Measurements from ENCODE around the gene PIEZO2.

- TF ChIP-seq CTCF (IDR thresholded peaks at IDR 0.05; ENCODE audit: poor library complexity, severe bottlenecking), result no peak
- TF ChIP-seq RAD21 (conservative IDR thresholded peaks at IDR 0.05), result no peak
- no peak for TF ChIP-seq EZH2 (IDR thresholded peaks at IDR 0.05; ENCODE audit: borderline replicate concordance, insufficient read depth, low read length, poor library complexity, severe bottlenecking)
Measured at GRCh38 chr18:11145413-11146191, 3.8 kb downstream of the PIEZO2 start.
